Measurements from ENCODE around the gene MS4A18.
"Not testable (repeated sequence)": the region's sequence is repeated elsewhere in the genome, so short reads cannot be mapped to it uniquely, and the experiment has no call there.

Gene MS4A18

GRCh38 chr11:60740573-60740972 is 16.1 kb downstream of the MS4A18 start:
- no peak for DNase-seq

GRCh38 chr11:60741421-60741820 is 16.9 kb downstream of the MS4A18 start:
- DNase-seq = no peak

- DNase-seq = no peak
Measured at GRCh38 chr11:60743058-60743457, 18.5 kb downstream of the MS4A18 start.

- no peak for DNase-seq
Measured at GRCh38 chr11:60744114-60744513, 19.6 kb downstream of the MS4A18 start.

- DNase-seq = no peak
Measured at GRCh38 chr11:60747359-60747873, 22.9 kb downstream of the MS4A18 start.

GRCh38 chr11:60748225-60748624 is 23.7 kb downstream of the MS4A18 start:
- DNase-seq = no peak

GRCh38 chr11:60748821-60749220 is 24.3 kb downstream of the MS4A18 start:
- no peak for DNase-seq

GRCh38 chr11:60750911-60751310 is 26.4 kb downstream of the MS4A18 start:
- no peak for DNase-seq

- no peak for DNase-seq
Measured at GRCh38 chr11:60753309-60753708, 28.8 kb downstream of the MS4A18 start.

DNA sequence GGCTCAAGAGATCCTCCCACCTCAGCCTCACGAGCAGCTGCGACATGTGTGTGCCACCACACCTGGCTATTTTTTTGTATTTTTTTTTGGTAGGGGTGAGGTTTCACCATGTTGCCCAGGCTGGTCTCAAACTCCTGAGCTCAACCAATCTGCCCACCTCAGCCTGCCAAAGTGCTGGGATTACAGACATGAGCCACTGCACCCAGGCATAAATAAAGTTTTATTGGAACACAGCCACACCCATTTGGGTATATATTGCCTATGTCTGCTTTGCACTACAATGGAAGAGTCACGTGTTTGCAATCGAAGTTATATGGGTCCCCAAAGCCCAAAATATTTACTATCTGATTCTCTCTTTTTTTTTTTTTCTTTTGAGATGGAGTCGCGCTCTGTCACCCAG is 30.4 kb downstream of the MS4A18 start:
- DNase-seq = no peak

- DNase-seq = peak in 1 of 2 donors; percentile 1
Measured at GRCh38 chr11:60756307-60757032, 31.9 kb downstream of the MS4A18 start, which contains the start of gene MS4A15. TSS of gene MS4A15 (plus strand) at chr11:60756867. CDS start at chr11:60763734, 6,867 bp downstream.

GRCh38 chr11:60757231-60757800 is 32.8 kb downstream of the MS4A18 start:
- no peak for DNase-seq

GRCh38 chr11:60758671-60759070 is 34.2 kb downstream of the MS4A18 start:
- not testable (repeated sequence) for DNase-seq

- DNase-seq = not testable (repeated sequence)
Measured at GRCh38 chr11:60759438-60760225, 35.1 kb downstream of the MS4A18 start.

GRCh38 chr11:60761436-60762190 is 37.1 kb downstream of the MS4A18 start:
- no peak for DNase-seq

GRCh38 chr11:60762851-60763691 is 38.6 kb downstream of the MS4A18 start:
- peak in 1 of 2 donors; percentile 7 for DNase-seq

GRCh38 chr11:60763692-60764369 is 39.3 kb downstream of the MS4A18 start:
- no peak for DNase-seq

DNA sequence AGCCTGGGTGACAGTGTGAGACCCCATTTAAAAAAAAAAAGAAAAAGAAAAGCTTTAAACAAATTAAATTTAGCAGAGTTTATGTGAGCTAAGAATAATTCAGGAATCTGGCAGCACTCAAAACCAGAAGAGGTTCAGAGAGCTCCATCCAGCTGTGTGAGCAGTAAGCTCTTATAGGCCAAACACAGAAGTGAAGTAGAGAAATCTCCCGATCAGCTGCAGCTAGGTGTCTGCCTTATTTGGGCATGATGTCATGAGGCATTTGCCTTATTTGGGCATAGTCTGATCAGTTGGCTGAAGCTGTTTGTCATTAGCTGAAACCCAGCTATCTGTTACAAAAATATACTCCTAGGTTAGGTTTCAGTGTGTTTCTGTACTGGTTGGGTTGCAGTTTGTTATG is 40.4 kb downstream of the MS4A18 start:
- DNase-seq = no peak

GRCh38 chr11:60765355-60765754 is 40.8 kb downstream of the MS4A18 start:
- DNase-seq = no peak

GRCh38 chr11:60766547-60766946 is 42.0 kb downstream of the MS4A18 start:
- no peak for DNase-seq

DNA sequence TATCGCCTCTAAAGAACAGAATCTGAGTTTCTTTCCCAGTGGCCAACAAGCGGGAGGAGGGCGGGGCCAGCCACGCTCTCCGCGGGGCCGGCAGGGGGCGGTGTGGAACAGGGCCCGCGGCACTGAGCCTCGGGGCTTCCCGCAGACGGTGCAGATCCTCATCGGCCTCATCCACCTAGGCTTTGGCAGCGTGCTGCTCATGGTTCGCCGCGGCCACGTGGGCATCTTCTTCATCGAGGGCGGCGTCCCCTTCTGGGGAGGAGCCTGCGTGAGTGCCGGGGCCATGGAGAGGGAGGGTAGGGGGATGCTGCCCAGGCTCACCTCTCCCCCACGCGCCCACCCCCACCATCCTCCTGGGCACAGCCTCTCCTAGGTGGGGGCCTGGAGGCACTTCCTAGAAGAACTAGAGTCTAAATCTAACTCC is 42.9 kb downstream of the MS4A18 start:
- no peak for DNase-seq
